Measurements from ENCODE around the gene ARHGAP8. TPM values are rescaled to one million over a fixed set of nuclear protein-coding genes. Genes with fewer than 3 reads are reported as not detected.
A peak's percentile ranks its signal among the peaks of the same experiment; 100 is the strongest.

The ARHGAP8 gene
- total RNA-seq, 3 donors from 2014 or later (not counting 1 experiment from before 2014, with no cell fraction given), result 23.6 to 32.6 (median 26.5) TPM

GRCh38 chr22:44861245-44861644 lies 108.9 kb downstream of the ARHGAP8 start:
- Histone ChIP-seq H3K4me1 (ENCODE audit: control insufficient read depth, insufficient read depth, low read length) (no peaks in the 10 kb centered on the region), H3K27ac (ENCODE audit: low read length) (no peak overlapping the region), H3K9me3 (ENCODE audit: control insufficient read depth, insufficient read depth, low read length) (no peaks in the 10 kb centered on the region), H3K4me3 (ENCODE audit: low read length) (no peak overlapping the region), H3K27me3 (ENCODE audit: control insufficient read depth, insufficient read depth, low read length) (no peaks in the 10 kb centered on the region), H3K36me3 (ENCODE audit: control insufficient read depth, insufficient read depth, low read length) (no peaks in the 10 kb centered on the region)
- intact Hi-C loops (cut with micrococcal nuclease), result no loop called here
- Mint-ChIP-seq H3K9me3 (no peaks in the 10 kb centered on the region), H3K27me3 (ENCODE audit: low read depth in 2 of 2) (no peaks in the 10 kb centered on the region), H3K4me1 (no peaks in the 10 kb centered on the region), H3K36me3 (no peaks in the 10 kb centered on the region), H3K4me3 (no peak overlapping the region), H3K27ac (no peak overlapping the region)
- TF ChIP-seq, protein P1, sequence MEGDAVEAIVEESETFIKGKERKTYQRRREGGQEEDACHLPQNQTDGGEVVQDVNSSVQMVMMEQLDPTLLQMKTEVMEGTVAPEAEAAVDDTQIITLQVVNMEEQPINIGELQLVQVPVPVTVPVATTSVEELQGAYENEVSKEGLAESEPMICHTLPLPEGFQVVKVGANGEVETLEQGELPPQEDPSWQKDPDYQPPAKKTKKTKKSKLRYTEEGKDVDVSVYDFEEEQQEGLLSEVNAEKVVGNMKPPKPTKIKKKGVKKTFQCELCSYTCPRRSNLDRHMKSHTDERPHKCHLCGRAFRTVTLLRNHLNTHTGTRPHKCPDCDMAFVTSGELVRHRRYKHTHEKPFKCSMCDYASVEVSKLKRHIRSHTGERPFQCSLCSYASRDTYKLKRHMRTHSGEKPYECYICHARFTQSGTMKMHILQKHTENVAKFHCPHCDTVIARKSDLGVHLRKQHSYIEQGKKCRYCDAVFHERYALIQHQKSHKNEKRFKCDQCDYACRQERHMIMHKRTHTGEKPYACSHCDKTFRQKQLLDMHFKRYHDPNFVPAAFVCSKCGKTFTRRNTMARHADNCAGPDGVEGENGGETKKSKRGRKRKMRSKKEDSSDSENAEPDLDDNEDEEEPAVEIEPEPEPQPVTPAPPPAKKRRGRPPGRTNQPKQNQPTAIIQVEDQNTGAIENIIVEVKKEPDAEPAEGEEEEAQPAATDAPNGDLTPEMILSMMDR (IDR thresholded peaks at IDR 0.05), result no peak
- ATAC-seq (no peak), DNase-seq (no peak)
- WGBS (ENCODE audit: insufficient coverage), result 95% methylated on average over 7 of the region's 7 CpGs

DNA sequence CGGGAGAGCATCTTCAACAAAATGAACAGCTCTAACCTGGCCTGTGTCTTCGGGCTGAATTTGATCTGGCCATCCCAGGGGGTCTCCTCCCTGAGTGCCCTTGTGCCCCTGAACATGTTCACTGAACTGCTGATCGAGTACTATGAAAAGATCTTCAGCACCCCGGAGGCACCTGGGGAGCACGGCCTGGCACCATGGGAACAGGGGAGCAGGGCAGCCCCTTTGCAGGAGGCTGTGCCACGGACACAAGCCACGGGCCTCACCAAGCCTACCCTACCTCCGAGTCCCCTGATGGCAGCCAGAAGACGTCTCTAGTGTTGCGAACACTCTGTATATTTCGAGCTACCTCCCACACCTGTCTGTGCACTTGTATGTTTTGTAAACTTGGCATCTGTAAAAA lies 109.9 kb downstream of the ARHGAP8 start:
- no peaks in the 10 kb centered on the region for H3K9me3 ChIP-seq (ENCODE audit: control insufficient read depth, insufficient read depth, low read length)
- 87% methylated on average over 11 of the region's 11 CpGs for WGBS (ENCODE audit: insufficient coverage)
- H3K27ac Mint-ChIP-seq, result no peak overlapping the region
- H3K4me3 ChIP-seq (ENCODE audit: low read length), result no peak overlapping the region
- H3K36me3 ChIP-seq (ENCODE audit: control insufficient read depth, insufficient read depth, low read length), result no peaks in the 10 kb centered on the region
- intact Hi-C loops (cut with micrococcal nuclease), result no loop called here
- no peaks in the 10 kb centered on the region for H3K27me3 ChIP-seq (ENCODE audit: control insufficient read depth, insufficient read depth, low read length)
- ATAC-seq (no peak), DNase-seq (no peak)
- H3K4me1 ChIP-seq (ENCODE audit: control insufficient read depth, insufficient read depth, low read length), result no peaks in the 10 kb centered on the region
- TF ChIP-seq, protein P1 (IDR thresholded peaks at IDR 0.05), result no peak
- H3K4me3 Mint-ChIP-seq, result no peak overlapping the region
- no peaks in the 10 kb centered on the region for H3K4me1 Mint-ChIP-seq
- H3K9me3 Mint-ChIP-seq, result no peaks in the 10 kb centered on the region
- no peaks in the 10 kb centered on the region for H3K36me3 Mint-ChIP-seq
- H3K27me3 Mint-ChIP-seq (ENCODE audit: low read depth in 2 of 2), result no peaks in the 10 kb centered on the region
- H3K27ac ChIP-seq (ENCODE audit: low read length), result no peak overlapping the region

- no peak overlapping the region for H3K4me3 Mint-ChIP-seq
- H3K4me1 Mint-ChIP-seq, result no peaks in the 10 kb centered on the region
- intact Hi-C loops (cut with micrococcal nuclease), result no loop called here
- H3K36me3 Mint-ChIP-seq, result no peaks in the 10 kb centered on the region
- 89% methylated on average over 19 of the region's 19 CpGs for WGBS (ENCODE audit: insufficient coverage)
- TF ChIP-seq, protein P1 (IDR thresholded peaks at IDR 0.05), result no peak
- Histone ChIP-seq H3K36me3 (ENCODE audit: control insufficient read depth, insufficient read depth, low read length) (no peaks in the 10 kb centered on the region), H3K27me3 (ENCODE audit: control insufficient read depth, insufficient read depth, low read length) (no peaks in the 10 kb centered on the region), H3K27ac (ENCODE audit: low read length) (no peak overlapping the region), H3K9me3 (ENCODE audit: control insufficient read depth, insufficient read depth, low read length) (no peaks in the 10 kb centered on the region), H3K4me3 (ENCODE audit: low read length) (no peak overlapping the region), H3K4me1 (ENCODE audit: control insufficient read depth, insufficient read depth, low read length) (no peaks in the 10 kb centered on the region)
- no peaks in the 10 kb centered on the region for H3K9me3 Mint-ChIP-seq
- DNase-seq, result no peak
- H3K27ac Mint-ChIP-seq, result no peak overlapping the region
- peak in 1 of 3 donors; percentile 24 for ATAC-seq
- H3K27me3 Mint-ChIP-seq (ENCODE audit: low read depth in 2 of 2), result no peaks in the 10 kb centered on the region
Measured at GRCh38 chr22:44862981-44863860, 110.8 kb downstream of the ARHGAP8 start.

Data from natural killer cell (primary cell).